Progenitor cell of endocrine pancreas (in vitro differentiated cells): ENCODE data around the gene GJB1. TPM values are rescaled to one million over a fixed set of nuclear protein-coding genes. Genes with fewer than 3 reads are reported as not detected.

Experiments
- DNase-seq: peaks from one replicate; pipeline ENCODE4 v3.0.0; 2021; ENCODE audit warnings: low spot score; ENCODE audit not compliant: unreplicated experiment
- H3K27ac Mint-ChIP-seq: 2 replicates; pipeline ENCODE4 v1.8.0; 2021; ENCODE audit warnings: mild to moderate bottlenecking, moderate library complexity, mixed read lengths
- H3K27me3 Mint-ChIP-seq: 2 replicates; pipeline ENCODE4 v1.8.0; 2021; ENCODE audit warnings: mixed read lengths
- H3K36me3 Mint-ChIP-seq: 2 replicates; pipeline ENCODE4 v1.8.0; 2022; ENCODE audit warnings: mixed read lengths; ENCODE audit not compliant: insufficient read depth
- H3K4me1 Mint-ChIP-seq: 2 replicates; pipeline ENCODE4 v1.8.0; 2021; ENCODE audit warnings: low read depth, mixed read lengths
- H3K4me3 Mint-ChIP-seq: 2 replicates; pipeline ENCODE4 v1.8.0; 2021; ENCODE audit warnings: low read depth, mild to moderate bottlenecking, moderate library complexity, mixed read lengths
- H3K9me3 Mint-ChIP-seq: 2 replicates; pipeline ENCODE4 v1.8.0; 2021; ENCODE audit warnings: low read depth, mixed read lengths
- CTCF ChIP-seq: fragments of 200-600 bp; sonication (generic); IDR thresholded peaks from one replicate; pipeline ENCODE4 v1.5.0; 2021; ENCODE audit warnings: antibody characterized with exemption, mild to moderate bottlenecking; ENCODE audit not compliant: unreplicated experiment
- total RNA-seq: library from RNA; stranded (reverse); gene quantifications from 2 replicates; pipeline ENCODE4 v1.2.1, GENCODE V29; 2021

Gene GJB1
- total RNA-seq, 1 donor from 2014 or later = 22.2 TPM

- H3K27ac Mint-ChIP-seq = peak overlapping the region; percentile 91
- DNase-seq = peak; percentile 11
- no peak for TF ChIP-seq CTCF
- H3K4me1 Mint-ChIP-seq = peaks cover 42% of the 10 kb centered on the region
- H3K27me3 Mint-ChIP-seq = no peaks in the 10 kb centered on the region
- H3K9me3 Mint-ChIP-seq = peaks cover 7% of the 10 kb centered on the region
- peak overlapping the region; percentile 72 for H3K4me3 Mint-ChIP-seq
- no peaks in the 10 kb centered on the region for H3K36me3 Mint-ChIP-seq
These were observed 8.3 kb upstream of the GJB1 start for GRCh38 chrX:71214604-71215337.

- no peaks in the 10 kb centered on the region for H3K27me3 Mint-ChIP-seq
- H3K27ac Mint-ChIP-seq = peak overlapping the region; percentile 91
- H3K4me3 Mint-ChIP-seq = peak overlapping the region; percentile 72
- H3K36me3 Mint-ChIP-seq = no peaks in the 10 kb centered on the region
- DNase-seq = no peak
- peaks cover 42% of the 10 kb centered on the region for H3K4me1 Mint-ChIP-seq
- H3K9me3 Mint-ChIP-seq = peaks cover 7% of the 10 kb centered on the region
- TF ChIP-seq CTCF = no peak
These were observed 7.6 kb upstream of the GJB1 start for GRCh38 chrX:71215338-71215912.

GRCh38 chrX:71216485-71216884, 6.5 kb upstream of the GJB1 start:
- H3K27ac Mint-ChIP-seq = peak overlapping the region; percentile 72
- peaks cover 42% of the 10 kb centered on the region for H3K4me1 Mint-ChIP-seq
- peaks cover 4% of the 10 kb centered on the region for H3K9me3 Mint-ChIP-seq
- TF ChIP-seq CTCF = no peak
- no peaks in the 10 kb centered on the region for H3K36me3 Mint-ChIP-seq
- no peaks in the 10 kb centered on the region for H3K27me3 Mint-ChIP-seq
- no peak for DNase-seq
- H3K4me3 Mint-ChIP-seq = peak overlapping the region; percentile 72

- H3K27me3 Mint-ChIP-seq = no peaks in the 10 kb centered on the region
- H3K4me1 Mint-ChIP-seq = peaks cover 40% of the 10 kb centered on the region
- DNase-seq = no peak
These were observed 5.7 kb upstream of the GJB1 start for GRCh38 chrX:71217298-71217697.

GRCh38 chrX:71221145-71221544, 1.9 kb upstream of the GJB1 start:
- Mint-ChIP-seq H3K9me3 (no peaks in the 10 kb centered on the region), H3K27ac (no peak overlapping the region), H3K36me3 (peaks cover 4% of the 10 kb centered on the region), H3K27me3 (no peaks in the 10 kb centered on the region), H3K4me3 (no peak overlapping the region), H3K4me1 (peaks cover 21% of the 10 kb centered on the region)
- TF ChIP-seq CTCF = no peak
- no peak for DNase-seq

More at GRCh38 chrX:71217298-71217697, 5.7 kb upstream of the GJB1 start:
- no peak overlapping the region for H3K27ac Mint-ChIP-seq
- peaks cover 4% of the 10 kb centered on the region for H3K9me3 Mint-ChIP-seq
- H3K36me3 Mint-ChIP-seq = no peaks in the 10 kb centered on the region
- no peak overlapping the region for H3K4me3 Mint-ChIP-seq
- TF ChIP-seq CTCF = no peak
